ENCODE results near the gene KSR2. TPM values are rescaled to one million over a fixed set of nuclear protein-coding genes. Genes with fewer than 3 reads are reported as not detected.

KSR2 gene
- total RNA-seq, 1 donor from 2014 or later: 0.30 TPM

GRCh38 chr12:117702741-117703140 lies 266.0 kb downstream of the KSR2 start:
- Histone ChIP-seq H3K36me3 (no peaks in the 10 kb centered on the region), H3K9ac (no peak overlapping the region), H2AFZ (replicated peaks) (no peak overlapping the region), H3F3A (ENCODE audit: low read depth) (no peaks in the 10 kb centered on the region), H3K4me1 (no peaks in the 10 kb centered on the region), H4K20me1 (ENCODE audit: low read depth) (no peaks in the 10 kb centered on the region), H3K79me2 (ENCODE audit: low read depth) (no peaks in the 10 kb centered on the region), H3K4me3 (no peak overlapping the region), H3K4me2 (no peak overlapping the region), H3K27ac (no peak overlapping the region), H3K27me3 (no peaks in the 10 kb centered on the region), H3K9me3 (ENCODE audit: low read depth) (no peaks in the 10 kb centered on the region)
- Mint-ChIP-seq H3K27ac (no peak overlapping the region), H3K4me3 (no peak overlapping the region), H3K27me3 (ENCODE audit: insufficient read depth, low read depth) (peaks cover 5% of the 10 kb centered on the region), H3K9me3 (no peaks in the 10 kb centered on the region), H3K36me3 (no peaks in the 10 kb centered on the region), H3K4me1 (no peaks in the 10 kb centered on the region)
- no peak for DNase-seq (ENCODE audit: low spot score)
- TF ChIP-seq CTCF (IDR thresholded peaks at IDR 0.05) (no peak), EZH2 (IDR thresholded peaks at IDR 0.05) (no peak), EZH2phosphoT487 (IDR thresholded peaks at IDR 0.05) (no peak)

GRCh38 chr12:117699575-117699974 lies 269.2 kb downstream of the KSR2 start:
- Histone ChIP-seq H3K79me2 (ENCODE audit: low read depth) (no peaks in the 10 kb centered on the region), H3K4me2 (no peak overlapping the region), H4K20me1 (ENCODE audit: low read depth) (no peaks in the 10 kb centered on the region), H3K4me1 (no peaks in the 10 kb centered on the region), H3K27ac (no peak overlapping the region), H3K27me3 (no peaks in the 10 kb centered on the region), H3K9ac (no peak overlapping the region), H3F3A (ENCODE audit: low read depth) (no peaks in the 10 kb centered on the region), H3K9me3 (ENCODE audit: low read depth) (no peaks in the 10 kb centered on the region), H3K36me3 (no peaks in the 10 kb centered on the region), H3K4me3 (no peak overlapping the region), H2AFZ (replicated peaks) (no peak overlapping the region)
- DNase-seq (ENCODE audit: low spot score): no peak
- Mint-ChIP-seq H3K27ac (no peak overlapping the region), H3K4me3 (no peak overlapping the region), H3K4me1 (peaks cover 6% of the 10 kb centered on the region), H3K36me3 (no peaks in the 10 kb centered on the region), H3K9me3 (peaks cover 3% of the 10 kb centered on the region), H3K27me3 (ENCODE audit: insufficient read depth, low read depth) (peaks cover 7% of the 10 kb centered on the region)
- TF ChIP-seq EZH2phosphoT487 (IDR thresholded peaks at IDR 0.05): no peak
- TF ChIP-seq EZH2 (IDR thresholded peaks at IDR 0.05): no peak
- no peak for TF ChIP-seq CTCF (IDR thresholded peaks at IDR 0.05)

DNA sequence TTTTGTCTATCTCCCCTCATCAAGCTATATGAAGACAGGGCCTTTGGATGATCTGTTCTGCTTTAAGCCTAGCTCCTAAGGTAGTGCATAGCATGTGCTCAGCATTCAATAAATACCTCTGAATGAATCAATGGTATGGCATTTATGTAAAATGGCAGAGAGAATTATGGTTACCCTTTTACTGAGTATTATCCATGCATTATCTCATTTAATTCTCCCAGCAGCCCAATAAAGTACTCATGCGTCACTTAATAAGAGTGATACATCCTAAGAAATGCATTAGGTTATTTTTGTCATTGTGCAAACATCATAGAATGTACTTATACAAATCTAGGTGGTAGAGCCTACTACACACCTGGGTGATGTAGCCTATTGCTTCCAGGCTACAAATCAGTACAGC lies 269.7 kb downstream of the KSR2 start:
- Histone ChIP-seq H3K9ac (no peak overlapping the region), H3K79me2 (ENCODE audit: low read depth) (no peaks in the 10 kb centered on the region), H3K4me3 (no peak overlapping the region), H4K20me1 (ENCODE audit: low read depth) (no peaks in the 10 kb centered on the region), H3K9me3 (ENCODE audit: low read depth) (no peaks in the 10 kb centered on the region), H3K27ac (no peak overlapping the region), H3K27me3 (no peaks in the 10 kb centered on the region), H3K4me2 (no peak overlapping the region), H3F3A (ENCODE audit: low read depth) (no peaks in the 10 kb centered on the region), H3K4me1 (no peaks in the 10 kb centered on the region), H2AFZ (replicated peaks) (no peak overlapping the region), H3K36me3 (no peaks in the 10 kb centered on the region)
- H3K36me3 Mint-ChIP-seq: no peaks in the 10 kb centered on the region
- peaks cover 7% of the 10 kb centered on the region for H3K27me3 Mint-ChIP-seq (ENCODE audit: insufficient read depth, low read depth)
- DNase-seq (ENCODE audit: low spot score): no peak
- no peak for TF ChIP-seq EZH2 (IDR thresholded peaks at IDR 0.05)
- no peak for TF ChIP-seq EZH2phosphoT487 (IDR thresholded peaks at IDR 0.05)
- no peak for TF ChIP-seq CTCF (IDR thresholded peaks at IDR 0.05)
- H3K4me3 Mint-ChIP-seq: no peak overlapping the region
- no peak overlapping the region for H3K27ac Mint-ChIP-seq
- H3K9me3 Mint-ChIP-seq: peaks cover 3% of the 10 kb centered on the region
- peaks cover 6% of the 10 kb centered on the region for H3K4me1 Mint-ChIP-seq
